Measurements from ENCODE around the gene CHST9.
"Not testable (repeated sequence)": the region's sequence is repeated elsewhere in the genome, so short reads cannot be mapped to it uniquely, and the experiment has no call there.

CHST9 gene

DNA sequence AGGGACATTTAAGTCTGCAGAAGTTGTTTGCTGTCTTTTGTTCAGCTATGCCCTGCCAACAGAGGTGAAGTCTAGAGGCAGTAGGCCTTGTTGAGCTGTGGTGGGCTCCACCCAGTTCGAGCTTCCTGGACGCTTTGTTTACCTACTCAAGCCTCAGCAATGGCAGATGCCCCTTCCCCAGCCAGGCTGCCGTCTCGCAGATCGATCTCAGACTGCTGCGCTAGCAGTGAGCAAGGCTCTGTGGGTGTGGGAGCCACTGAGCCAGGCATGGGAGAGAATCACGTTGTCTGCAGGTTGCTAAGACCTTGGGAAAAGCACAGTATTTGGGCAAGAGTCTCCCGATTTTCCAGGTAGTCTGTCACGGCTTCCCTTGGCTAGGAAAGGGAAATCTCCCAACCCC lies 91.8 kb downstream of the CHST9 start:
- DNase-seq (ENCODE audit: low spot score): not testable (repeated sequence)

DNA sequence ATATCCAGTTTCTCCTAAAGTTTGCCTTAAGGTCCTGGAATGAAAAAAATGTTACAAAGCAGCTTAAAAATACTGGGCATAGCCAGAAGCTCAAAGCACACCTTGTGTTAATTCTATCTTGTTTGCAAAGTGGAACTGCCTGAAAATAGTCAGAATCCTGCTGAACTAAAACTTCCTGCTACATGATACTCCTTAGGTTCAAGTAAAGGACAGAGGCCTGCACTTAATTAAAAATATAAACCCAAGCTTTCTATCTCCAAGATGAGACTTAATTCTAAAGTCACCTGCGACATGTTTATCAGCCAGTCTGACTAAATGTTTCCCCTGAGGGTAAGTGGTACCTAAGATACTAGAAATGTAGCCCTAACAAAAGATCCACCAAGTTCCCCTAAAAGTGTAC lies 103.4 kb downstream of the CHST9 start:
- DNase-seq (ENCODE audit: low spot score): no peak

DNA sequence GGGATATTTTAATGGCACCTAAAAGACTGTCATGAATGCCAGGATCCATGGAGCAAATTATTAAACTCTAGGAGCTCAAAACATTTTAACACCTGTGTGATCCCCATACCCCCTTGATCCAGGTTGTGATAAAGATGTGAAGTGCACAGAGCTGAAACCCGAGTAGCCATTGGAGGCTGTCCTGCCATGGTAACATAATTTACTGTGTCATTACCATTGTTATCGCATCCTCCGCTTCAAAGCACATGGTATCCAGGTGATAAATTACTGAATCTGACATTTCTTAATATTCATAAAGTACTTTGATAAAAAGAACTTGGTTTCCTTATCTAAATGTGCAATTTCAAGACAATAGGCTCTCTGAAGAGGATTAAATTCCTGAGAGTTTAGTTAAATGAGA lies 109.3 kb downstream of the CHST9 start:
- no peak for DNase-seq (ENCODE audit: low spot score)

DNA sequence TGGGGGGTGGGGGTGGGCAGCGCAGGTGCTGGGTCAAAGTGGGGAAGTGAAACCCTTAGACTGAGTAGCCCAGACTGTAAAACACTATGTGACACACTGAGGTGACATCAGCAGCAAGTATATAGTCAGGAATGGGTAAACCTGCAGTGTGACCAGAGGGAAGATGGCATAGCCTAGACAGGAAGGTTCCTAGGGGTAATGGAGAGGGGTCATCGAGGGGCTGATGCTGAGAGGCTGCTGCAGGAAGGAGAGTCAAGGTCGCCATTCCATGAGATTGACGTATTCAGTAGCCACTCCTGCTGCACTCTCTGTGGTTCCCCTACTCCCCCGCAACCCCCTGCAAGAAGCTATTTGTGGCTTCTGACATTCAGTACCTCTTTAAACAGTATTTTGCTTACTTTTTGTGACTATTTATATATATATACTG lies 111.7 kb downstream of the CHST9 start:
- DNase-seq (ENCODE audit: low spot score): peak; percentile 59

DNA sequence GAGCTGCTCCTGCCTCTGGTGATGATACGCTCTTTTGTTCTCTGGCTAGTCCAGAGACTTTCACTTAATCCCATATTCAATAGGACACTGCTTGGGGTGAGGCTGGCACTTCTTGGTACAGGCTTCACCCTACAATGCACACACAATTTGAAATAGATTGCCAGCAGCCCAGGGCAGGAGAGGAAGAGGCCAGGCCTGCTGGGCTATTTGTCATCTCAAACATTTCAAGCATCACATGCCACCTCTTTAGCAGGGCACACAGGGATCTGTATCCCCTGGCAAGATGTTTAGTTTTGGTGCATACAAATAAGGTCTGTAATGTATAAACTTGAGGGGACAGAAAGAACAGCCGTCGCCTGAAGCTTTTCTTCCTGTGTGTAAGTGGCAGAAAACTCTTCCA lies 120.4 kb downstream of the CHST9 start:
- no peak for DNase-seq (ENCODE audit: low spot score)

DNA sequence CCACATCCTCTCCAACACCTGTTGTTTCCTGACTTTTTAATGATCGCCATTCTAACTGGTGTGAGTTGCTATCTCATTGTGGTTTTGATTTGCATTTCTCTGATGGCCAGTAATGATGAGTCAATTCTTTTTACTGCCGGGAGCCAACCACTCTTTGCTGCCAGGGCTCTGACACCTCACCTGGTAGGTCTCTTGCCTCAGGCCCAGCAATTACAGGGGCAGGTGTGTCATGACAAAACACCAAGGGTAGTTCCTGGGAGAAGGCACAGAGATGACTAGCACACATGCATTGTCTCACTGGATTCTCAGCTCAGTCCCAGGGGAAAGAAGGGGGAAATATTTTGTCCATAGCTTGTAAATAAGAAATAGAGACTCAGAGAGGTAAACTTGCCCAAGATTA lies 122.3 kb downstream of the CHST9 start:
- DNase-seq (ENCODE audit: low spot score): no peak

DNA sequence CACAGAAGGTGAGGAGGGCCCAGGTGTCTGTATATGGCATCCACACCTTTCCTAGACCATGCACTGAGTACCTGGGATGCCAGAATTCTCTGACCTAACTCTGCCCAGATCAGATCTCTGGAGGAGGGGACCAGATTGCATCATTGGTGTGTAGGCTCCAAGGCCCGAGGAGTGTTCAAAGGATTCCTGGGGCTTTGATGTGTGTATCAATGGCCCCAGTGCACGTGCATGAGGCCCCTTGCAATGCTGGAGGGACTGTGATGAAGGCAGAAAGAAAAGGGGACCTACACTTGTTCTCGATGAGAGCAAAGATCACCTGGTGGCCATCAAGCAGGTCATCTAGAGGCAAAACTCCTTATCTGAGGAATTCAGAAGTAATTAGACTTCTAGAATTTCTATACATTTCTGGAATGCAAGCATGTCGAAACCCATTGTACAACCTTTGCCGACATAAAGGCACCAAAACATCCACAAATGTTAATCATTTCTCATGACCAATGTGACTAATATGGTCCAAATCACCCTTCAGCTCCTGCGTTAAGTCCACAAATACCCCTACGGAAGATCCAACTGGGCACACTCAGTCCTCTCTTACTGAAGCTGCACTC lies 123.5 kb downstream of the CHST9 start:
- DNase-seq (ENCODE audit: low spot score): no peak

DNA sequence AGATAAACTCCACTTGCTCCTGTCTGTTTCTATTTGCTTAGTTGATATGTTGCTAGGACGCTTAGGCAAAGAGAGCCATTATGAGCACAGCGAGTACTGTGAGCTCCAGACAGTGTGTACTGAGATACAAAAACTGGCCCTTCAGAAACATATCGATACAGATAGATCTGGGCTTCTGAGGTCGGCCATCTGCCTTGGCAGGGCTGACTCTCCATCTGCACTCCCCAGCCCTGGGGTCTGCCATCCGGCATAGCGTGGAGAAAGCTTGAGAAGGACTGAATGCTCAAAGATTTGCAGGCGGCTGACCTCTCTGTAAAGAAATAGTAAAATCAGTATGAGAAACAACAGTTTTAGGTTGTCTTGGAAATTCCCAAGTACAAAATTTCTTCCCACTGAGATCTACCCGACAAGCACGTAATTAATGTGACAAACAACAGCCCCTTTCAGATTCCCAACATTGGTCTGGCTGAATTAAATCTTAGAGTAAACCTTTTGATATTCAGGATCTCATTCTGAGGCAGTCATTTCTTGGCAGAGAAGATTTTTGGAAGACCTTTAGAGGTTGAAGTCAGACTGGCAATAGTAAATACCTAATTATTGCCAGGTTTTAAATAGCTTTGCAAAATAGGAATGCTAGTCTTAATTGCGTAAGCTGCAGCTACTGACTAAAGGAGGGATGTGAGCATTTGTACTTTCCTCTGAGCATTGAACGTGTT lies 127.4 kb downstream of the CHST9 start:
- no peak for DNase-seq (ENCODE audit: low spot score)

DNA sequence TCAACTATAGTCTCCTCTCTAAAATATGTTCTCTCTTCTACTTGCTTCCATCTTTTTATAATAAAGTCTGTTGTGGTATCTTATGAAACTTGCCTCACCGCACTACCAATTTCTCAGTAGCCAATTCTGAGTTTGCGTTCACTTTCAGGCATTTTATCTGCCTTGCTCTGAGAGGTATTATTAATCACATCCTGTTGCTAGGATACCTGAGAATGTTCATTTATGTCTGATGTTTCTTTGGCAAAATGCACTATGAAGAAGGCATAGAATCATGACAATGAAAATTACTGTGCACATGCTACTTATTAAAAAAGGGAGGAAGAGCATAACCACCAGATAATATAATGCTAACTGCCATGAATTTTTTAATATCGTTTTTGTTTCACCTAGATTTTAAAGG lies 130.2 kb downstream of the CHST9 start:
- DNase-seq (ENCODE audit: low spot score): no peak

DNA sequence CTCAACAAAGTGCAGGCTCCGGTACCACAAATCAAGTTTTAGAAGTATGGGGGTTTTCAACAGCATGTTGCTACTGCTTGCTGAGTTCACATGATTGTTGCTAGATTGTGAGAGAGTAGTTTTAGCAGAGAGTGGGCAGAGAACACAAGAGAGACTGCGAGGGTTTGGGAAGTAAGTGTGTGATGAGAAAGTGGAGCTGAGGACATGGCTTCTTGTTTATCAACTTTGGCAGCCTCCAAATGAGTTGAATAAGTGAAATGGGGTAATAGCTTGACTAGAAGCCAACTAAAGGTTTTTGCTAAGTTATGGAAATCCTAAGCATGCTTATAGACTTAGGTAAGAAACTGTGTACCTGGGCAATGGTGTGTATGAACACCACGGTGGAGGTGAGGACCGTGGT lies 135.1 kb downstream of the CHST9 start:
- DNase-seq (ENCODE audit: low spot score): no peak

DNA sequence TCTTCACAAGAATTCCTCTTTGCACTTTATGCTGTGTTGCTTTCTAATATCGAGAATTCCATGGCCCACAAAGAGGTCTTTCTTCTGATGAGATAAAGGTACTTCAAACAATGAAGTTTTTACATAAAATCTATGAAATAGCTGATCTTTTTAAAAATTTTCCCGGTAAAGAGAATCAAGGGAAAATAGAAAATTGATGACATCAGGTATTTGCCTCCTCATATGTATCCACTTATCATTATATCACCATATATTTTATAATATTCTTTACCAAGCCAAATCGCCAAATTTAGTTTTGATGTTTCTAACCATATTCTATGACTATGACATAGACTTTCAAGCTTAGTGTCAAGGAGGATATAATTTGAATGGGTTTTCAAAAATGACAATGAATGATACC lies 139.8 kb downstream of the CHST9 start:
- DNase-seq (ENCODE audit: low spot score): no peak

DNA sequence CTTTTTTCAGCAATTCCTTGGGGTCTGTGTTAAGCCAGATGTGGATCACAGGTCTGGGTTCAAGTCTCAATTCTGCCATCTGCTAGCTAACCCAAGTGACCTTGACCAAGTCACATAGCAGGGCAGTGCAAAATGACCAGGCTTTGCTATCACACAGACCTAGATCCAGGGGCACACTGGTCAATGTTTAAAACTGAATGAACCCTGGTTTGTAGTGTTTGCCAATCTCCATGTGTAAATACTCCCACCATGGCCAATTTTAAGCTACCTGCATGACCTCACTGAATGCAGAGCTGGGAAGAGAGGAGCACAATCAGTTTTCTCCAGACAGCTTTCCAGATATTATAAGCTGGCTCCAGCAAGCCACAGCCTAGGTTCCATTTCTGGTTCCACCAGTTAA lies 142.9 kb downstream of the CHST9 start:
- no peak for DNase-seq (ENCODE audit: low spot score)

DNA sequence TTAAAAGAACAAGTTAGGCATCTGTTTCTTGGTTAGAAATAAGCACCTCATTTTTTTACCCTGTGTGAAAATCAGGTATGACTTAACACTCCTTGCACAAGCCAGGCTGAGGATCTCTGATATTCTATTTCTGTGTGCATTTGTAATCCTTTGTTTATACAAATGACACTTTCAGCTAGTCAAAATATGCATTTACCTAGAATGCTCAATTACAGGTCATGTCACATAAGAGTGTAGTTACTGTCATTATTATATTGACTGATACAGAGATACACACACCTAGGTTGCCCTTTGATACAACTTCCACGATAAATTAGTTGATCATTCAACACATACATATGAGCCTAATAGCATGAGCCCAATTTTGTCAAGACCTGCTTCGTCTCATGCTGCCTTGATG lies 144.3 kb downstream of the CHST9 start:
- DNase-seq (ENCODE audit: low spot score): no peak

DNA sequence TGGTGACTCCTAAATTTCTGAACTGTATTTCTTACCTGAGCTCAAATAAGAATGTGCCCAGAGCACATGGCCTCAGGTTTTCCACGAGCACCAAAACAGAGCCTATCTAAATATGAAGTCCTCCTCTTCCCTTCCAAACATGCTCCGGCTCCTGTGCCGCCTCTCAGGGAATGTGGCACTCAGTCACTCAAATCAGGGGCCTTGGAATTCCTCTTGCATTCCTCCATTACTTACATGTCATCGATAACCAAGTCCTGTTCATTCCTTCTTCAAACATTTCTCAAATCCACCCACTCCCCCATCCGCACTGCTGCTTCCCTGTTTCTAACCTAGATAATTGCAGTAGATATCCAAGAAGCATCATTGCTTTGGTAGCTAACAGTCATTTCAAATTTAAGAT lies 151.4 kb downstream of the CHST9 start:
- no peak for DNase-seq (ENCODE audit: low spot score)

DNA sequence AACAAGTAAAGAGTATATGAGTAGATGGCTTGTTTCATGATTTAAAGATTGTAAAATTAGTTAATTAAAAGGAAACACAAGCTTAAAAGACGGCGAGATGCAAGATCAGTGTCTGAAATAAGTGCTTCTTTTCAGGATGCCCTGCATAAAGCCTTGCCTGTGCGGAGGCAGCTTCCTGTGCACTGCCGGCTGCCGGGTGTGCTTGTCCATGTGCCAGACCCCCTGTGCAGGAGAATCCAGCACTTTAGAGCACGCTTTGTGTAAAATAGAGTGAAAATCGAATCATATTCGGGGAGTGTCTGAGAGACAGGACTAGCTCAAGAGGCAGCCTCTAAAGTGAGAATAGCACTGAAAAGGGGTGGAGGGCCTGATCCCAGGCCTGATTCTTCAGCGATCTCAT lies 154.7 kb downstream of the CHST9 start:
- DNase-seq (ENCODE audit: low spot score): no peak

DNA sequence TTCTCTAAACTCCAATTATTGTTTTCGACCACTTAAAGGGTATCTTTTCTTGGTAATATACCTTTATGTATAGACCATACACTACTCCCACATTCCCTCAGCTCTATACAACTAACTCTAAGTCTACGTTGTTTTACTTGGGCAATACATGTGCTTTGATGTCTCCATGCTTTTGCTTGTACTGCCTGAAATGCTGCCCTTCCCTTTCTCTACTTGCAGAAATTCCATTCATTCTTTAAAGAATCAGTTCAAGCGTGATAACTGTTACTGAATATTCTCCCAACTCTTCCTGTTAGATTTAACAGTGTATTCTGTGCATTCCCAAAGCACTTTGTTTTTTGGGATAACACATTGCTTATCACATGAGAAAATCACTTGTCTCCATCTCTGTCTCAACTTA lies 162.6 kb downstream of the CHST9 start:
- DNase-seq (ENCODE audit: low spot score): no peak

DNA sequence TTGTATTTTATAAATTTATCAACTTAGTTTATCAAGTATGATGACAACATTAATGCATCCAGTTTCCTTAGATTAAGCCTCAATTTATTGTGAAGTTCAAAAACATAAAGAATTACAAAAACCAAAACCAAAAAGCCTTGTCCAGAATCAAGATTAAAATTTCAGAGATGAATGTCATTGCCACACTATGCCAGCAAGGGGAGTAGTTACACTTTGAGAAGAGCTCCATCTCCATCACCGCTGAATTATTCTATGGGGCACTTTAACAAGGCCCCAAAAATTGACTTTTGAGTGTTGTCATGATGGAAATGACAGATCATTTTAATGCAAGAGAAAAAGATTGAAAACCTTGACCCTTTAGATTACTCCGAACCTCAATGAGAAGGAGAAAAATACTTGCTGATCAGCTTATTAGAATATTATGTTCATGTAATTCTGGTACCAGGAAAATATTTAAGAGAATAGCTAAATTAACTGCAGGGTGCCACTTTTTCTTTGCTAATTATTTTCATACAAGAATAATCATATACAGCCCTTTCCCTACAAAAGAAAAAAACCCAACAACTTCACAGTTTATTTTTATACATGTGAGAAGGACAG lies 167.1 kb downstream of the CHST9 start:
- DNase-seq (ENCODE audit: low spot score): no peak

DNA sequence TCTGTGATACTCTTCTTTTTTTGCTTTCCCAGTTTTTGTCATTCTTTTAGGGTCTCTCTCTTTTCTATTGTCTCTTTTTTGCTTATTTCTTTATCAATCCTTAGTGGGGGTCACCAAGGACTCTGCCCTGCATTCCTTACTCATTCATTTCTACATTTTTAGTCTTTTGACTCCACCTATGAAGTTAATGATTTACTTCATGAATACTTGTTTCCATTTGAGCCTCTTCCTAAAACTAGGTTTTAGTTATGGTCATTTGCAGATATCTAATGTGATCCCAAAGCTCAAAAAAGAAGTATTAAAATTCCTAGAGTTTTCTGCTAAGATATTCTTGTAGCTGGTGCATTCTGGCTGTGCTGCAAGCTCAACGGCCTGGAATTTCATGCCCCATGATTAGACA lies 170.3 kb downstream of the CHST9 start:
- DNase-seq (ENCODE audit: low spot score): no peak

DNA sequence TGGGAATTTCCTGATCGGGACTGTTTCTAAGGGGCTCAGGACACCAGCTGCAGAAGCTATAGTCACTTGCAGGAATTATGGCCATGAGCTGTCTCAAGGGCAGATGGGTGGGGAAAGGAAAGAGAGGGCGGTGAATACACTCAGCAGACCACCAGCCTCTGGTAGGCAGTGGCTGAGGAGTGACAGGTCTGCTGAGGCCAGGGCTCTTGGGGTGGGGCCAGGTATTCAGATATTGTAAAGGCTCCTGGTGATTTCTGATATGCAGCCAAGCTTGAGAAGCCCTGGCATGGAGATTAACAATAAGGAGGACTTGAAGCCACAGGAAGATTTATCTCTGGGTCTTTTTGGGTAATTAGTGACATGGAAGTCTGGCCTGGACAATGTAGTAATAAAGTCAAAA lies 174.3 kb downstream of the CHST9 start:
- DNase-seq (ENCODE audit: low spot score): no peak

DNA sequence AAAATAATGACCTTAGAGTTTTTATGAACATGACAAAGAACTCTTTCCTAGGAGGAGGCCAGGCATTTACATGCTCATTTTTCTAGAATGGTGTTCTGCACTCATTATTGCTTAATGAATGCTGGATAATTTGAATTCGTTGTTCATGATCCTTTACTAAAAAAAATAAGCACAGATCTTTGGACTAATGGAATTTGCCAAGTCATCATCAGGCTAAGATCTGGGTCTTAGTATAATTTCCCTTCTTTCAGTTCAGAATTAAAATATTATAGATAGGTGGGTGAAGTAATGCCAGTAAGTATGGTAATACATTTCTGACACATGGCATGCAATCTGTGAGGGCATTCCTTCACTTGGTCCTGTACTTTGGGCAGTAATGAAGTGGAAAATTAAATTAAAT lies 175.8 kb downstream of the CHST9 start:
- no peak for DNase-seq (ENCODE audit: low spot score)

DNA sequence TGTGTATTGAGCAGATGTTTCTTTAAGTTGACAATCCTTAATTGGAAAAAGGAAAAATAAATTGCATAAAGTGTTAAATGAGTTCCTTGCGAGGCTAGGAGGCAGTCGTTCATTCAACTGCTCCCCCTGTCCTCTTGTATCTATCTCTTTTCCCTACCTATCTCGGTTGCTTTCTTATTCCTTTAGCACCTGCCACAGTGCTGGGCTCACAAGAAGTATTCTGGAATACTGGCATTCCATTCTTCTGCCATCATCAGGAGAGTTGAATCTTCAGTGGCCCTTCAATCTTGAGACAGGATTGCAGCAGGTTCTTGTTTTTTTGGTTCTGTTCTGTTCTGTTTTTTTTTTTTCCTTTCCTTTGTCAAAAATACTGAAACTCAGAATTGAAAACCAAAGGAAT lies 176.5 kb downstream of the CHST9 start:
- DNase-seq (ENCODE audit: low spot score): no peak

DNA sequence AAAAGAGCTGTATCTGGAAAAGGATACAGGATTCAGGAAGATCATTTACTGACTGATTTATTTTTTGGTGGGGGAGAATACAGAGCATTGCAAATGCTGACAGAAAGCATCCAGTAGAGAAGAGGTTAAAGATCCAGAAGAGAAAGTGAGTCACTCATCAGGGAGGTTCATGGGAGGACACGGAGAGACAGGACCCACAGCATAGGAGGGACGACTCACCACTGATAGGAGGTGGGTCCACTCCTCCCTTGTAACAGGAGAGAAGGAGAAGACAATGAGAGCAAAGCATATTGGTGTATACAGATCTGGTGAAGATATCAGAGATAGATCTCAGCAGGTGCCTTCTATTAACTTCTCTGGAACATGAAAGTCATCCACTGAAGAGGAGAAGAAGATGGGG lies 177.2 kb downstream of the CHST9 start:
- no peak for DNase-seq (ENCODE audit: low spot score)

DNA sequence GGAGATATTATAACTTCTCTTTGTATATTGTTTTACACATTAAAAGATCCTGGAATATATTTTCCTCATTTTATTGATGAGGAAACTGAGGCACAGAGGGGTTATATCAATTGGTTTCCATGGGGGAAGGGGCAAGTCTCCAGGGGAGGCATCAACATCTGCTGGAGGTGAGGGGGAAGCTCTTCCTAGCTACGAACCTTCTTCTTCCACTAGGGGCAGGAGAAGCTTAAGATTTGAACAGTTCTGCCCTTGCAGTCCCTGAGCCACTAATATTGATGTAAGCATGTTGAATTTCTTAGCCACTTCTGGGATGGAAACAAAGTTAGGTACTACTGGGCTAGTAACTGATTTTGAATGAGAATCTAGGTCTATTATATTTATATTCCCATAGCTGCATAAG lies 179.5 kb downstream of the CHST9 start:
- DNase-seq (ENCODE audit: low spot score): peak; percentile 14

All from germinal center (tissue), 1 donor.